HepG2 (cell line): ENCODE results near the gene ANKRD65. TPM values are rescaled to one million over a fixed set of nuclear protein-coding genes. Genes with fewer than 3 reads are reported as not detected.
A peak's percentile ranks its signal among the peaks of the same experiment; 100 is the strongest.

Source experiments
- CCDC6 ChIP-seq: sonication (generic); formaldehyde crosslinking; IDR thresholded peaks from 2 replicates; pipeline ENCODE4 v1.8.1; 2022; ENCODE audit warnings: mild to moderate bottlenecking, missing genetic modification reagents, moderate library complexity
- CHD2 ChIP-seq: IDR thresholded peaks from 2 replicates; pipeline ENCODE4 v1.6.1; 2011; ENCODE audit warnings: low read depth, low read length, improper control_type of control experiment
- EP300 ChIP-seq, 3 experiments: sonication (generic) in 1 of 3; formaldehyde crosslinking in 1 of 3; IDR thresholded peaks; 2 replicates each; pipeline versions ENCODE4 v1.5.1 to v1.6.1; 2011 to 2020; ENCODE audit warnings: low read depth in 2 of 3, low read length in 2 of 3, borderline replicate concordance in 1 of 3, improper control_type of control experiment in 1 of 3, mild to moderate bottlenecking in 1 of 3, missing genetic modification reagents in 1 of 3, moderate library complexity in 1 of 3
- EZH2 ChIP-seq: conservative IDR thresholded peaks from 2 replicates; pipeline ENCODE4 v1.6.1; 2012; ENCODE audit warnings: mild to moderate bottlenecking, low read depth, low read length, moderate library complexity
- FOXA1 ChIP-seq, 2 experiments: fragments of 450-650 bp in 1 of 2; sonication (generic) in 1 of 2; formaldehyde crosslinking in 1 of 2; IDR thresholded peaks; 2 replicates each; pipeline versions ENCODE4 v1.4.0 to v1.6.1; 2016 to 2020; ENCODE audit warnings: missing genetic modification reagents in 1 of 2
- JARID2 ChIP-seq: sonication (generic); formaldehyde crosslinking; IDR thresholded peaks from 2 replicates; pipeline ENCODE4 v1.8.1; 2023; ENCODE audit warnings: missing genetic modification reagents, inconsistent platforms; ENCODE audit not compliant: insufficient replicate concordance
- NFAT5 ChIP-seq: sonication (generic); formaldehyde crosslinking; IDR thresholded peaks from 2 replicates; pipeline ENCODE4 v1.4.0; 2020; ENCODE audit warnings: missing genetic modification reagents
- PAX8 ChIP-seq: sonication (generic); formaldehyde crosslinking; IDR thresholded peaks from 2 replicates; pipeline ENCODE4 v1.8.0; 2022; ENCODE audit warnings: mild to moderate bottlenecking, missing genetic modification reagents, borderline replicate concordance
- PHB2 ChIP-seq: fragments of 450-650 bp; IDR thresholded peaks from 2 replicates; pipeline ENCODE4 v1.6.1; 2018; ENCODE audit not compliant: partially characterized antibody
- RFXAP ChIP-seq: sonication (generic); formaldehyde crosslinking; IDR thresholded peaks from 2 replicates; pipeline ENCODE4 v1.4.0; 2020; ENCODE audit warnings: missing genetic modification reagents, borderline replicate concordance
- SMC3 ChIP-seq: IDR thresholded peaks from 2 replicates; pipeline ENCODE4 v1.6.1; 2011; ENCODE audit warnings: low read length, improper control_type of control experiment
- SOX6 ChIP-seq, 2 experiments: fragments of 450-650 bp in 1 of 2; sonication (generic) in 1 of 2; formaldehyde crosslinking in 1 of 2; IDR thresholded peaks; 2 replicates each; pipeline versions ENCODE4 v1.4.0 to v1.6.1; 2017 to 2020; ENCODE audit warnings: antibody characterized with exemption in 1 of 2, mild to moderate bottlenecking in 1 of 2, missing genetic modification reagents in 1 of 2
- THAP7 ChIP-seq: sonication (generic); formaldehyde crosslinking; IDR thresholded peaks from 2 replicates; pipeline ENCODE4 v1.8.1; 2023; ENCODE audit warnings: mild to moderate bottlenecking, missing genetic modification reagents
- THAP9 ChIP-seq: sonication (generic); formaldehyde crosslinking; IDR thresholded peaks from 2 replicates; pipeline ENCODE4; 2020; ENCODE audit warnings: missing genetic modification reagents, mild to moderate bottlenecking, borderline replicate concordance
- WIZ ChIP-seq: sonication (generic); formaldehyde crosslinking; IDR thresholded peaks from 2 replicates; pipeline ENCODE4 v1.5.1; 2020; ENCODE audit warnings: mild to moderate bottlenecking, missing genetic modification reagents
- ZEB1 ChIP-seq: IDR thresholded peaks from 2 replicates; pipeline ENCODE4 v1.6.1; 2012; ENCODE audit warnings: mild to moderate bottlenecking, low read depth, inconsistent platforms; ENCODE audit not compliant: insufficient replicate concordance
- ZFX ChIP-seq: sonication (generic); formaldehyde crosslinking; IDR thresholded peaks from 2 replicates; pipeline ENCODE4 v1.4.0; 2020; ENCODE audit warnings: mild to moderate bottlenecking, low read depth, missing genetic modification reagents, moderate library complexity
- ZNF562 ChIP-seq: sonication (generic); formaldehyde crosslinking; IDR thresholded peaks from 2 replicates; pipeline ENCODE4 v1.8.0; 2022; ENCODE audit warnings: missing genetic modification reagents, borderline replicate concordance
- polyA plus RNA-seq, 8 experiments: library from polyadenylated mRNA; depleted of rRNA in 3 of 8; stranded (reverse) in 7 of 8; unstranded in 1 of 8; fragments of >200 nt; fragmentation: Illumina TruSeq in 4 of 8; extraction: Trizol in 4 of 8; gene quantifications; 2 replicates each; pipeline versions ENCODE4 v1.2.1 to v1.2.3, GENCODE V29; 2011 to 2016; ENCODE audit warnings: low read depth in 4 of 8, missing spikeins in 1 of 8, mixed read lengths in 1 of 8; ENCODE audit not compliant: insufficient read depth in 1 of 8
- total RNA-seq, 5 experiments: library from RNA; depleted of rRNA; stranded (reverse); fragments of >200 nt; fragmentation: Illumina TruSeq; extraction: Trizol; gene quantifications; 2 replicates each; pipeline ENCODE4 v1.2.3, GENCODE V29; 2016; ENCODE audit warnings: low read depth in 1 of 5

The ANKRD65 gene
- total and polyA plus RNA-seq, 2 of the 13 experiments (the other 11 are each of a cell fraction or from before 2014, with no cell fraction given) = 12.1 to 30.1 TPM

- TF ChIP-seq NFAT5 (CRISPR knock-in tag) (0 out of 2 replicates have a peak, but pooled peaks have one; percentile 45), CCDC6 (CRISPR knock-in tag) (no peak), EZH2 (no peak), JARID2 (CRISPR knock-in tag) (no peak), RFXAP (0 out of 2 replicates have a peak, but pooled peaks have one; percentile 50), ZFX (peak; percentile 88), CHD2 (no peak), FOXA1 (IDR thresholded peaks at IDR 0.05) (no peak), FOXA1 (CRISPR knock-in tag; IDR thresholded peaks at IDR 0.05) (no peak), PAX8 (no peak), ZNF562 (no peak), WIZ (CRISPR knock-in tag) (0 out of 2 replicates have a peak, but pooled peaks have one; percentile 20), SMC3 (no peak), THAP9 (CRISPR knock-in tag) (no peak), EP300 (IDR thresholded peaks at IDR 0.05; ENCODE audit: low read depth in 2 of 2, low read length in 2 of 2) (no peak), EP300 (CRISPR knock-in tag; IDR thresholded peaks at IDR 0.05; ENCODE audit: borderline replicate concordance) (no peak), SOX6 (IDR thresholded peaks at IDR 0.05) (no peak), SOX6 (CRISPR knock-in tag; IDR thresholded peaks at IDR 0.05) (peak; percentile 8; the same call in 1 of the 2 replicates), ZEB1 (no peak), PHB2 (no peak), THAP7 (CRISPR knock-in tag) (no peak)
These were observed 14.2 kb upstream of the ANKRD65 start, which contains the start of gene VWA1 (continued) for GRCh38 chr1:1435106-1435903.
